Measurements from ENCODE around the gene EXOC2. TPM values are rescaled to one million over a fixed set of nuclear protein-coding genes. Genes with fewer than 3 reads are reported as not detected.

Gene EXOC2
- total RNA-seq, 1 experiment from 2014 or later = 45.7 TPM

- TF ChIP-seq ZNF416 (CRISPR knock-in tag; IDR thresholded peaks at IDR 0.05) (no peak), TEAD1 (CRISPR knock-in tag; IDR thresholded peaks at IDR 0.05) (no peak), FOXJ3 (CRISPR knock-in tag; IDR thresholded peaks at IDR 0.05; ENCODE audit: borderline replicate concordance) (no peak), OVOL2 (CRISPR knock-in tag; IDR thresholded peaks at IDR 0.05; ENCODE audit: borderline replicate concordance) (no peak), AFF4 (CRISPR knock-in tag; IDR thresholded peaks at IDR 0.05; ENCODE audit: borderline replicate concordance) (no peak), JUN (CRISPR knock-in tag; IDR thresholded peaks at IDR 0.05) (no peak)
Measured at GRCh38 chr6:497258-497657, 195.7 kb downstream of the EXOC2 start (continued).

GRCh38 chr6:496649-497048 is 196.3 kb downstream of the EXOC2 start:
- Mint-ChIP-seq H3K4me3 (no peak overlapping the region), H3K27ac (no peak overlapping the region), H3K27me3 (ENCODE audit: low read depth) (no peaks in the 10 kb centered on the region), H3K9me3 (peaks cover 7% of the 10 kb centered on the region), H3K36me3 (peaks cover 54% of the 10 kb centered on the region), H3K4me1 (no peaks in the 10 kb centered on the region)
- DNase-seq (ENCODE audit: low spot score) = no peak
- POLR2A ChIA-PET = no interaction called here
- CTCF ChIA-PET = no interaction called here
- no peak for ATAC-seq
- no peak for TF ChIP-seq ZNF232 (CRISPR knock-in tag; IDR thresholded peaks at IDR 0.05)
- no peak for TF ChIP-seq CREB1 (CRISPR knock-in tag; IDR thresholded peaks at IDR 0.05)
- TF ChIP-seq ATF3 (CRISPR knock-in tag; conservative IDR thresholded peaks at IDR 0.05) = no peak
- TF ChIP-seq ZNF512 (CRISPR knock-in tag; IDR thresholded peaks at IDR 0.05; ENCODE audit: borderline replicate concordance) = no peak
- no peak for TF ChIP-seq TEAD1 (CRISPR knock-in tag; IDR thresholded peaks at IDR 0.05)
- no peak for TF ChIP-seq FOXP1 (CRISPR knock-in tag; IDR thresholded peaks at IDR 0.05; ENCODE audit: borderline replicate concordance)
- no peak for TF ChIP-seq RORB (CRISPR knock-in tag; IDR thresholded peaks at IDR 0.05)
- TF ChIP-seq ZNF317 (CRISPR knock-in tag; IDR thresholded peaks at IDR 0.05; ENCODE audit: borderline replicate concordance, low read depth) = no peak
- no peak for TF ChIP-seq NFE2L1 (CRISPR knock-in tag; IDR thresholded peaks at IDR 0.05)
- no peak for TF ChIP-seq SMAD4 (CRISPR knock-in tag; IDR thresholded peaks at IDR 0.05)
- TF ChIP-seq ZNF532 (CRISPR knock-in tag; IDR thresholded peaks at IDR 0.05; ENCODE audit: borderline replicate concordance) = no peak
- TF ChIP-seq MLX (CRISPR knock-in tag; IDR thresholded peaks at IDR 0.05) = no peak
- TF ChIP-seq ATF2 (CRISPR knock-in tag; IDR thresholded peaks at IDR 0.05; ENCODE audit: borderline replicate concordance, low read depth) = no peak
- no peak for TF ChIP-seq TEAD4 (CRISPR knock-in tag; IDR thresholded peaks at IDR 0.05)
- no peak for TF ChIP-seq ESRRA (CRISPR knock-in tag; IDR thresholded peaks at IDR 0.05; ENCODE audit: borderline replicate concordance)
- TF ChIP-seq EMX1 (CRISPR knock-in tag; IDR thresholded peaks at IDR 0.05) = no peak
- TF ChIP-seq ELF4 (CRISPR knock-in tag; IDR thresholded peaks at IDR 0.05; ENCODE audit: low read depth) = no peak
- no peak for TF ChIP-seq NFATC4 (CRISPR knock-in tag; IDR thresholded peaks at IDR 0.05)

Measured in WTC11 (cell line).